ENCODE results near the gene LSAMP.

GRCh38 chr3:116233711-116234357 is 211.5 kb downstream of the LSAMP start:
- no peak for TF ChIP-seq CTCF (IDR thresholded peaks at IDR 0.05; ENCODE audit: borderline replicate concordance, extremely low read depth, low read length, poor library complexity, severe bottlenecking)
- no peak for TF ChIP-seq EZH2 (IDR thresholded peaks at IDR 0.05; ENCODE audit: borderline replicate concordance, low read depth, low read length, severe bottlenecking)

Data from DND-41 (cell line).